GM12891 (cell line): ENCODE data around the gene ALDH1L1.

Experiments
- POLR2A ChIP-seq: IDR thresholded peaks from 2 replicates; pipeline ENCODE4 v1.6.1; 2011; ENCODE audit warnings: low read depth, low read length, control low read depth
- POLR2AphosphoS5 ChIP-seq: IDR thresholded peaks from 2 replicates; pipeline ENCODE4 v1.6.1; 2011; ENCODE audit warnings: low read depth, low read length, control low read depth

GRCh38 chr3:126061301-126062032 lies 118.9 kb downstream of the ALDH1L1 start:
- TF ChIP-seq POLR2A (no peak), POLR2AphosphoS5 (no peak)
